ENCODE results near the gene THOC6. TPM values are rescaled to one million over a fixed set of nuclear protein-coding genes. Genes with fewer than 3 reads are reported as not detected.

THOC6 gene
- total RNA-seq, 1 donor from 2014 or later, result 16.6 TPM

DNA sequence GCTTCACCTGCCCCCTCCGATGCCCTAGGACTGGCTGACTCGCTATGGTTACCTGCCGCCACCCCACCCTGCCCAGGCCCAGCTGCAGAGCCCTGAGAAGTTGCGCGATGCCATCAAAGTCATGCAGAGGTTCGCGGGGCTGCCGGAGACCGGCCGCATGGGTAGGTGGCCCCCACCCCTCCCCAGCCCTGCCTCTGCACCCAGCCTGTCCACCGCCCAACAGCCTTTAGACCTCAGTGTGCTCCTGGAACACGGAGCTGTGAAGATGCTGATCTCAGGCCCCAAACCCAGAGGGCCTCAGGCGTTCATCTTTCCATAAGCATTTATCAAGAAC, 23.5 kb downstream of the THOC6 start:
- no peaks in the 10 kb centered on the region for H3K9me3 Mint-ChIP-seq
- no peaks in the 10 kb centered on the region for H3K9me3 ChIP-seq (ENCODE audit: low read depth)
- no peak for TF ChIP-seq EZH2phosphoT487 (IDR thresholded peaks at IDR 0.05)
- TF ChIP-seq EZH2 (IDR thresholded peaks at IDR 0.05), result no peak
- TF ChIP-seq CTCF (IDR thresholded peaks at IDR 0.05), result no peak
- no peaks in the 10 kb centered on the region for H3K4me1 ChIP-seq
- no peak overlapping the region for H2AFZ ChIP-seq (replicated peaks)
- H3K36me3 Mint-ChIP-seq, result peaks cover 3% of the 10 kb centered on the region
- H3K4me2 ChIP-seq, result peak overlapping the region; percentile 91
- H3K27me3 ChIP-seq, result peaks cover 90% of the 10 kb centered on the region
- peaks cover 47% of the 10 kb centered on the region for H3K27me3 Mint-ChIP-seq (ENCODE audit: insufficient read depth, low read depth)
- DNase-seq (ENCODE audit: low spot score), result no peak
- H3K9ac ChIP-seq, result no peak overlapping the region
- peak overlapping the region; percentile 76 for H3K4me3 Mint-ChIP-seq
- H3K79me2 ChIP-seq (ENCODE audit: low read depth), result no peaks in the 10 kb centered on the region
- H3K36me3 ChIP-seq, result no peaks in the 10 kb centered on the region
- H3K27ac Mint-ChIP-seq, result no peak overlapping the region
- no peak overlapping the region for H3K27ac ChIP-seq
- peaks cover 13% of the 10 kb centered on the region for H4K20me1 ChIP-seq (ENCODE audit: low read depth)
- H3K4me1 Mint-ChIP-seq, result peaks cover 7% of the 10 kb centered on the region
- H3K4me3 ChIP-seq, result peak overlapping the region; percentile 58
- H3F3A ChIP-seq (ENCODE audit: low read depth), result peaks cover 30% of the 10 kb centered on the region

DNA sequence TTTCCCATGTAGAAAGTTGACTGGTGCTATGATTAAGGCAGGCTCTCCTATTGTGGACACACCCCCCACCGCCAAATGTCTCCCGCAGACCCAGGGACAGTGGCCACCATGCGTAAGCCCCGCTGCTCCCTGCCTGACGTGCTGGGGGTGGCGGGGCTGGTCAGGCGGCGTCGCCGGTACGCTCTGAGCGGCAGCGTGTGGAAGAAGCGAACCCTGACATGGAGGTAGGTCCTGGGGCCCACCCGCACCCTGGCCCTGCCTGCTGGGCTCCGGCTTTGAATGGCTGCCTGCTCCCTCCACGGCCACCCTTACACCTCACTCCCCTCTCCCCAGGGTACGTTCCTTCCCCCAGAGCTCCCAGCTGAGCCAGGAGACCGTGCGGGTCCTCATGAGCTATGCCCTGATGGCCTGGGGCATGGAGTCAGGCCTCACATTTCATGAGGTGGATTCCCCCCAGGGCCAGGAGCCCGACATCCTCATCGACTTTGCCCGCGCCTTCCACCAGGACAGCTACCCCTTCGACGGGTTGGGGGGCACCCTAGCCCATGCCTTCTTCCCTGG, 26.2 kb downstream of the THOC6 start:
- H3K36me3 ChIP-seq, result no peaks in the 10 kb centered on the region
- DNase-seq (ENCODE audit: low spot score), result no peak
- TF ChIP-seq EZH2 (IDR thresholded peaks at IDR 0.05) (no peak), CTCF (IDR thresholded peaks at IDR 0.05) (no peak), EZH2phosphoT487 (IDR thresholded peaks at IDR 0.05) (no peak)
- Mint-ChIP-seq H3K27me3 (ENCODE audit: insufficient read depth, low read depth) (peaks cover 34% of the 10 kb centered on the region), H3K4me3 (no peak overlapping the region), H3K27ac (no peak overlapping the region), H3K9me3 (no peaks in the 10 kb centered on the region), H3K36me3 (peaks cover 3% of the 10 kb centered on the region), H3K4me1 (peaks cover 5% of the 10 kb centered on the region)
- no peaks in the 10 kb centered on the region for H3K79me2 ChIP-seq (ENCODE audit: low read depth)
- no peaks in the 10 kb centered on the region for H3K4me1 ChIP-seq
- H3K4me2 ChIP-seq, result no peak overlapping the region
- H2AFZ ChIP-seq (replicated peaks), result no peak overlapping the region
- no peak overlapping the region for H3K9ac ChIP-seq
- peaks cover 20% of the 10 kb centered on the region for H3F3A ChIP-seq (ENCODE audit: low read depth)
- peaks cover 63% of the 10 kb centered on the region for H3K27me3 ChIP-seq
- H4K20me1 ChIP-seq (ENCODE audit: low read depth), result peaks cover 13% of the 10 kb centered on the region
- H3K4me3 ChIP-seq, result no peak overlapping the region
- H3K9me3 ChIP-seq (ENCODE audit: low read depth), result no peaks in the 10 kb centered on the region
- no peak overlapping the region for H3K27ac ChIP-seq

- peaks cover 5% of the 10 kb centered on the region for H3K4me1 Mint-ChIP-seq
- H3K27me3 ChIP-seq, result peaks cover 58% of the 10 kb centered on the region
- TF ChIP-seq EZH2phosphoT487 (IDR thresholded peaks at IDR 0.05) (no peak), EZH2 (IDR thresholded peaks at IDR 0.05) (no peak), CTCF (IDR thresholded peaks at IDR 0.05) (no peak)
- no peaks in the 10 kb centered on the region for H3K4me1 ChIP-seq
- H3K4me2 ChIP-seq, result no peak overlapping the region
- H3K4me3 Mint-ChIP-seq, result no peak overlapping the region
- no peaks in the 10 kb centered on the region for H3K79me2 ChIP-seq (ENCODE audit: low read depth)
- no peaks in the 10 kb centered on the region for H3K9me3 ChIP-seq (ENCODE audit: low read depth)
- H3K27ac ChIP-seq, result no peak overlapping the region
- H3K9me3 Mint-ChIP-seq, result no peaks in the 10 kb centered on the region
- no peak overlapping the region for H3K27ac Mint-ChIP-seq
- H3K4me3 ChIP-seq, result no peak overlapping the region
- H3F3A ChIP-seq (ENCODE audit: low read depth), result peaks cover 15% of the 10 kb centered on the region
- H3K36me3 ChIP-seq, result no peaks in the 10 kb centered on the region
- peaks cover 5% of the 10 kb centered on the region for H3K36me3 Mint-ChIP-seq
- peaks cover 13% of the 10 kb centered on the region for H4K20me1 ChIP-seq (ENCODE audit: low read depth)
- no peak overlapping the region for H3K9ac ChIP-seq
- peaks cover 29% of the 10 kb centered on the region for H3K27me3 Mint-ChIP-seq (ENCODE audit: insufficient read depth, low read depth)
- no peak overlapping the region for H2AFZ ChIP-seq (replicated peaks)
- DNase-seq (ENCODE audit: low spot score), result no peak
These were observed 26.7 kb downstream of the THOC6 start for GRCh38 chr16:3050487-3050886.

Data from neural progenitor cell (in vitro differentiated cells).